ENCODE data around the gene ZWILCH.
"Not testable (repeated sequence)": the region's sequence is repeated elsewhere in the genome, so short reads cannot be mapped to it uniquely, and the experiment has no call there.

Gene ZWILCH

DNA sequence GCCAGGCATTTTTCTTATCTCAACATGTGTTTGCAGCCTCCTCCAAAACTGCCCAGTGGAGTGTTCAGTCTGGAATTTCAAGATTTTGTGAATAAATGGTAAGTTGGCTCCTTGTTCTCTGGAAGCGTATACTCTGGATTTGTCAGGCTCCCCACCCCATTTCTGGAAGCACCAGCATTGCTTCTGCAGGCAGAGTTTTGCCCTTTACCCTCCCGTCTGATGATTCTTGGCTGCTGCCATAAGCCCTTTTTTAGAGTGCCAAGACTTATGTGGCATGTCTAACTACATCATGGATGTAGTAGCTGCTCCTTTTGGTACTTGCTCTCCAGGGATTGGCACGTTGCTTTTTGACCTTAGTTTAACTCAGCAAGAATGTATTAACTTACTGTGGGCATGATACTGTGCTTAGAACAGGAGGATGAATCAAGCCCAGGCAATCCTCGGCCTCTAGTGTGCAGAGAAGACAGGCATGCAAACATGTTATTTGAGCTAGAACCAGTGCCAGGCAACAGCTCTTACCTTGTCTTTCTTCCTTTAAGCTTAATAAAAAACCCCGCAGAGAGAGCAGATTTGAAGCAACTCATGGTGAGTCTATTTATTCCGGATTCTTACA lies 15.8 kb upstream of the ZWILCH start:
- no peak for FAIRE-seq

DNA sequence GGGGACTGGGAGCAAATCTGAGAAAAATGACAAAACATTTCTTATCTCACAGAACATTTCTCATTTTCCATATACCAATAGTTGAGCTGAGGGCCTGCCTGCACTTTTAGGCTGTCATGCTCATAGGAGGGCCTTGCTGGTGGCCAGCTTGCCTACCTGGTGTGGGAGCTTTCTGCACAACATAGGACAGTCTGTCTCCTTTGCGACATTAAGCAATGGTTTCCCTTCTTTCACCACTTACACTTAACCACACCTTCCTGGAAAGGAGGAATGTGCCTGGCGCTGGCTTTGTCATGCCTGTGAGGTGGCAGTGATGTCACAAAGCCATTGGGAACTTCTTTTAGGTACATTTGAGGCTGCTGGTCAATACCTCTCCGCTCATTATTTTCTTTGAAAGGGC lies 13.3 kb upstream of the ZWILCH start:
- FAIRE-seq, result no peak

DNA sequence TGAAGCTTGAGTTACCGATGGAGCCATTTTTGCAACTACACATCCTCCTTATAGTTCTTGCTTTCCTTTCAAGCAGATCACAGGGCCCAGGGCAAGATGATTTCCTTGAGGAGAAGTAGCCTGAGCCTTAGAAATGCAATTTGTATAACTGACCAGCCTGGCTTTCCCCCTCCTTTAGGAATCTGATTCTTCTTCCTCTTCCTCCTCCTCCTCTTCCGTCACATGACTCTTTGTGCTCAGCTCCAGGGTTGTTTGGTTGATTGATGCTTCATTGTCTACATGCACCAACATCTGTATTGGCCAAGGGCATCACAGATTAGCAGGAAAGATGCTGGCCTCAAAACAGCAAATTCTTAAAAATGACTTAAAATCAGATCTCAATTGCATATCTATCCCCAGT lies 10.9 kb upstream of the ZWILCH start:
- no peak for FAIRE-seq

DNA sequence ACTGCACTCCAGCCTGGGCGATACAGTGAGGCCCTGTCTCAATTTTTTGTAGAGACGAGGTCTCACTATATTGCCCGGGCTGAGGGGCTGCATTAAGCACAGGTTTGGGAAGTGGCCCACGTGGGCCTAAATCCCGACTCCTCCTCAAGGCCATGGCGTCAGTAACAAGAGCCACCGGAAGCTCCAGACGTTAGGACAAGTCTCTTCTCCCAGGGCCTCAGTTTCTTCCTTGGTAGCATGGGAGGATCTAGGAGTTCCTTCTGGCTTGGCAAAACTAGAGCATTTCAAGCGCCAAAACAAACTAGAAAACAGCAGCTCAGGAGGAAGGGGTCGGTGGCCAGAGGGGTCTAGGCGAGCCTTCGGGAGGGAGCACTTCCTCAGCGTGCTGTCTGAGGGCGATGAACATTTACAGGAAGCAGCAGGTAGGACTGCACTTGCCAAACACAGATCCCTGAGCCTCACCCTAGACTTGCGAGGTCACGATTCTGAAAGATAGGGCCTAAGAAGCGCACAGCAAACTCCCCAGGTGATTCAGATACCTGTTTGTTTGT lies 8.1 kb upstream of the ZWILCH start:
- no peak for FAIRE-seq

DNA sequence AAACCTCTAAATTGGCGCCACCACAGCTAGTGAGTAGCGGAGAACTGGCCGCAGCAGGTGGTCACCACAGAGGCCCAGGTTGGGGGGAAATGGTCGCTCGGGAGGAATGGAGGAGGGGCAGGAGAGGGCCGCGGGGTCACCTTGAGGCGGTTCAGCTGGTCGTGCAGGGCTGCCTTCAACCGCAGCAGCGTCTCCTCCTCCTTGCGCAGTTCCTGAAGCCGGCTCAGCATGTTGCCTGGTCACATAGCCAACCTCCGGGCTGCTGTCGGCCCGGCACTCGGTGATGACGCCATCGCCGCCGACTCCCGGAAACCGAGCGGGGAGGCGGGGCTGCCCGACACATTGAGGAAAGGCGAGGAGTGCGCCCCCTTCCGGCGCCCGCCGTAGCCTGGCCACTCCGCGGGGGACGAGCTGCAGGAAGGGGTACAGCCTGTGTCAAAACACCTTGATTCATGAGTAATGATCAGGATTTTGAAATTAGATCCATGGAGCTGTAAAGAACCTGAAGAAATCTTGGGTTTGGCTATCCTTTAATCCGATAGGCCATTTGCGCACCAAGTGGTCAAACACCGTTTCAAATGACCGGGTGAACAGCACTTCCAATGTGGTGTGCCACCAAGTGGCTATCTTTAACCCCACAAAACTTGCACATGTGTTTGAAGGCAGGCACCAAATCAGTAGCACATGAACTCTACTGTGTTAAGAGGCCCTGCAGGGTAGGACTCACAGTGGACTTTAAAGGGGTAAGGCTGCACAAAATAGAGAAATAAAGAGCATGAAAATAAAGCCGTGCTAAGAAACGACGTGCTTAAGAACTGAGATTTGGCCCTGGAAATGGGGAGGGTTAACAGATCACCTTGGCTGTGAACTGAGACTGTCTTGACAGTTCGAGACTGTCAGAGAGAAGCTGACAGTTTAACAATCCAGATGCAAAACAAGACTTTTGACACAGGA lies 7.3 kb upstream of the ZWILCH start, which contains the start of gene SNAPC5:
Gene SNAPC5 (minus strand): TSS at position 261 of the 954 bp plus-strand sequence. CDS start 31 bp downstream, at position 230.
- FAIRE-seq, result no peak

DNA sequence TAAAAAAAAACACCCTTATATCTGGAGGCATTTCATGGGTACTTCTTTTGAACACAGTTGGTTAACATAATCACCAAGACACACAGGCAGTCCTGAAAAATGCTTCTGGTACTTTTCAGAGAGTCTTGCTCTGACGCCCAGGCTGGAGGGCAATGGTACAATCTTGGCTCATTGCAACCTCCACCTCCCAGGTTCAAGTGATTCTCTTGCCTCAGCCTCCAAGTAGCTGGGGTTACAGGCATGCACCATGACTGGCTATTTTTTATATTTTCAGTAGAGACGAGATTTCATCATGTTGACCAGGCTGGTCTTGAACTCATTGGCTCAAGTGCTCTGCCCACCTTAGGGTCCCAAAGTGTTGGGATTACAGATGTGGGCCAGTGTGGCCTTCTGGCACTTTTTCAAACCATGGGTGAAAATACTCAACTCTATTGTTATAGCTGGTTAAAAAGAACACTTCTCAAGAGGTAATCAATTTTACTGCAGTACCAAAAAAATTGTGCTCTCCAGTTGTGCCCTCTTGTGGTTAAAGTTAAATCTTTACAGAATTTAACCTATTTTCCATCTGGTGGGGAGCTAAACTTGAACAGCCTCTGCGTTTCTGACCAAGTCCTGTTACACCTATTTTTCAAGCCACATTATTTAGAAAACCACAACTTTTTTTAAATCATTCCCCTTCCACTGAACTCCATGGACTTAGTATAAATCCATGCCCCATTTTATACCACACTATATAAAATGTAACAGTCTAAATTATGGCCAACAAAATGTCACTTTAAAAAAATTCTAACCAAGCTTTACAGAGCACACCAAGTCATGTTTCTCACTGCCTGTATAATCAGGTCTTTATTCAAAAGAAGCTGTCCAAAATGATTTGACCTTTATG lies 6.4 kb upstream of the ZWILCH start:
- FAIRE-seq, result no peak

DNA sequence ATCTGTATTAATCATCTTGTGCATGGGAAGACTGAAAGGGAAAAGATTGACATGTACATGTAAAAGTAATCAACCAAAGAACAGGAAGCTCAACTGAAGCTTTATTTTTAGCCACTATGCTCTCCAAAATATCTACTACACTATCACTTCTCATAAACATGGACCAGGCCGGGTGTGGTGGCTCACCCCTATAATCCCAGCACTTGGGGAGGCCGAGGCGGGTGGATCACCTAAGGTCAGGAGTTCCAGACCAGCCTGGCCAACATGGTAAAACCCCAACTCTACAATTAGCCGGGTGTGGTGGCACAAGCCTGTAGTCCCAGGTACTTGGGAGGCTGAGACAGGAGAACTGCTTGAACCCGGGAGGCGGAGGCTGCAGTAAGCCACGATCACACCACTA lies 4.8 kb upstream of the ZWILCH start:
- not testable (repeated sequence) for FAIRE-seq

DNA sequence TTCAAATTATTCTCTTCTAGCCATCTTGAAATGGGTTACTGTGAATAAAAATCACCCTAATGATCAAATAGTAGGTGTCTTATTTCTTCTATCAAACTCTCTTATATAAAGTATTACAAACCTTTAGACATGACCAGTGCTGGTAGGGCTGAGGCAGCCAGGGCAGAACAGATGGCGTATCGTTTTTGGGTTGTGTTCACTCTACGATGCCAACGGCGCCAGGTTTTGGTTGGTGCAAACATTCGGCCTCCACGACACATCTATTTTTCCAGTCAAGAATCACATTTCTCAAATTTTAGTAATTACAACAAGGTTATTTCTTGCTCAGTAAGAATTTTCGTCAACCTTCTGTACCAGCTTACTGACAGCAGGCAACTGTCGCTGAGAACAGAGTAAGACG lies 2.6 kb upstream of the ZWILCH start:
- FAIRE-seq, result no peak

DNA sequence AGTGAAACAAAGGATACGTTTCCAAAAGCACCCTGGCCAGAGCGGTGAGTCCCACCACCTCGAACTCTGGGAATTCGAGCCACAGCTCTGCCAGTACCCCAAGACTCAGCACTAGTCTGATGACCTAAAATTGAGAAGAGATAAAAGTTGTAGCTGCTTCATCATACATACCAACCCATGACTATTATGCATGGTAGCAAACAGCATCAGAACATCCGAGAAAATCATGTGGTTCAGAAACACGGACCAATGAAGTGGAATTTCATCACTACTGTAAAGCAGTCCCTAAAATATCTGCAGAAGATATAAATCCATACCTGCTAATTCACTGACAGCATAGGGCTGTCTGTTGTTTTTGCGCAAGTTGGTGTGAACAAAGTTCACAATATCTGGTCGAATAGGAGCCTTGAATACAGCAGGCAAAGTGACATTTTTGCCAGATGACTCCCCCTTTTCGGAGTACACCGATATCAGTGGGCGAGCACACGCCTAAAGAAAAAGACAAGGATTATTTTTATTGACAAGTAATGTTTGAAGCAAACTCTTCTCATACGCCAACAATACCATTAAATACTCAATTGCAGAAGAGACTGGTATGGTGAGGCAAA lies 2.0 kb upstream of the ZWILCH start:
- FAIRE-seq, result not testable (repeated sequence)

DNA sequence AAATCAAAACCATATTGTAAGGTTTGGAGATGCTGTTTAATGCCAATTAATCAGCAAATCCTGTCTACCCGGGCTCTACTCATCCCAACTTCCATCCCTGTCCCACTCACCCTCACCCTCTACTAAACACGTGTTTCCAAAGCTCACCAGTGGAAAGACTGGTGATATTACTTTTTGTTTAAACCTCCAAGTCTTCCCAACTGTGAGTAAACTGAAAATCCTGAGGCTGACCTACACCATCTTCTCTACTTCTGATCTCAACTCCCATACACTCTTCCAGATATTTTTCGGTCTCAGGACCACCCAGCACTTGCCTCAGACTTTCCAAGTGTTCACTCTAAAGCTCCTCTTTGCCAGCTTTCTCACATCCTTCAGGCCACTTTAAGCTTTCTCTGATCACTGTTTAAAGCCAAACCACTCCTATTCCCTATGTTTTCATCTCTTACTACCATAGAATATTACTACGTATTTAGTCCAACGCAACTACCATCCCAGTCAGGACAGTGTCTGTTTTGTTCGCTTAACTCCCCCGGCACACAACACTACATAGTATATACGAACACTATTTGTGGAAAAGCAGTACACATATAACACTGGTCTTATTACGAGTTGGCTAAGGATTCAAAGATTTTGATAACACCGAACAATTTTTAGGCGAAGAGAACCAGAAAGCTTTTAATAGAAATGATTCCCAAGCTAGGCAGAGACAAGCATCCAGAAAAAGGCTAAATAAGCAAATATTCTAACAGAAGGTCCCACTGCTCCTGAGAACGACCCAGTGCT lies 1.2 kb upstream of the ZWILCH start:
- no peak for FAIRE-seq

DNA sequence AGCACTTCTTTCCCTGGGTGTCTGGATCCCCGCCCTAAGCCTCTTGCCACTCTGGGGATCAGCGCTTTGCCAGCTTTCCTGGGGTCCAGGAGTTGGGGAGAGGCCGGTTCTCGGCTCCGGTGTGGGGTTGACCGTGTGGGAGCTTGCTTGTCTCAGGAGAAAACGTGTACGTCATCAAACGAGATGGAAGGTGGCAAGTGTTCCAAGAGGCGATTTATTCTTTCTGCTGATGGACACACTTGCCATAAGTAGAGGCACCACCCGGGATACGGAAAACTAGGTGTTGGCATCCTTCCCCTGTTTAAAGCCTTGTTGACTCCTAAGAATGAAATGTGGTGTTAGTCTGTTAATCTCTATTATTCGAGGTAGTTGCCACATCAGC lies 295 bp downstream of the ZWILCH start:
- no peak for FAIRE-seq

DNA sequence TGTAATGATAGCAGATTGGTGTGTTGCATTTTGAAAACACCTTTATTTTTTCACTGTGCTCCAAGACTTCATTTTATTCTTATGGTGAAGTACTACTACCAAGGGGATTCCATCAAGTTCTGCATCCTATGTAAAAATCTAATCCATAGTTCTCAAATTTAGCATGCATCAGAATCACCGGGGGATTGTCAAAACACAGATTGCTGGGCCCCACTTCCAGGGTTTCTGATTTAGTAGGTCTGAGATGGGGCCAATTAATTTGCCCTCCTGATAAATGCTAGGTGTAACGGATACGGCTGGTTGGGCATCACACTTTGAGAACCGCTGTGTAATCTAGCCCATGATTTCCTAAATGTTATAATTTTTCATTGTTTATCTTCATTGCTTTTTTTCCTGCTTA lies 692 bp downstream of the ZWILCH start:
- no peak for FAIRE-seq

DNA sequence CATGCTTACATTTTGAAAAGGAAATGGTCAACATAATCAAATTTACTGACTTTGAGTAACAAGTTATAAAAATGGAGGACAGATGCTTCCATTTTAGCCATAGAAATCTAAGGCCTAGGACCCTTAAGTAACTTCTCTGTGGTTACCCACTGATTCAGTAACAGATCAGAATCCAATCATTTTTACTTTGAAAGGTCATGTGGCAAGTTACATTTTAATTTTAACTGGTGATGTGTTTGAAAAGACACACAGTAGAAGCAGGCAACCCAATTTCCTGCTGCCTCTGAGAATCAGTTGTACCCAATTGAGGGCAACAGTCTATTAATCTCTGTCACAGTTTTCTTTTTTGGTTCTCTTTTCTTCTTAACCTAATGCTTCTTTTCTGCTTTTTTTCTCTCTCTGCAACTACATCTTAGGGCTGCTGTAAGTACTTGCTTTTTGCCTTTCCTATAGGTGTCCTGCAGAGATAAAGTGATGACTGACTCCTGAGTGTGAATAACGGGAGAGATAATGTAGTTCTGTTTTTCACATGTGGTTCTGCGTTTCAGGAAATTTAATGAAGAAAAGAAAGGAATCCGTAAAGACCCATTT lies 3.3 kb downstream of the ZWILCH start:
- no peak for FAIRE-seq

DNA sequence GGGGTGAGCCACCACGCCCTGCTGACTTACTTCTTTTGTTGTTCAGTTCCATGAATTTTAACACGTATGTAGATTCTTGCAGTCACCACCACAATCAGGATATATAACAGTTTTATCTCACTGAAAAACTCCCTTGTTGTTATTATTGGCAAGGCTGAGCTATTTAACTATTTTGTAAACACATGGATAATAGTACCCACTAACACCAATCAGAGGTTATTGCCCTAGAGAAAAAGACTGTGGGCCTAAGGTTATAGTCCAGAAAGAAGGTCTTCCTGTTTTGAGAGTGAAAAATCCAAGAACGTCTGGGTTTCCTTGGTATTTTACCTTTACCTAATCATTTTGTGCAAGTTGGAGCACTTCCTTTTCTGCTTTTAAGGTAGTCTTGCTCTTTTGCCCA lies 9.5 kb downstream of the ZWILCH start:
- no peak for FAIRE-seq

DNA sequence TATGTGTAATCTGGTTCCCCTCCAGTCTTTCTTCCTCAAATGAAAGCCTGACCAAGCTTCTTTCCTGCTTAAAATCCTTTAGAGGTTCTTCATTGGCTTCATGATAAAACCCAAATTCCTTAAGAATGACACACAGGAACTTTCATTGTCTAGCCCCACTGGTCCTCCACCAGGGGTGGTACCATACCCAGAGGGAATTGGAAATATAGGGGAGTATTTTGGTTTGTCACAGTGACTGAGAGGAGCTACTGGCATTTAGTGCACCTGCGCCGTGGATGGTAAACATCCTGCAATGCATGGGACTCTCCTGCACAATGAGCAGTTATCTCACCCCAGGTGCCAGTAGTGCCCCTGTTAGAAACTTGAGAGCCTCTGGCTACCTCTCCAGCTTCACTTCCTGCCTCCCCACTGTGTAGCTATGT lies 10.8 kb downstream of the ZWILCH start:
- FAIRE-seq, result no peak

DNA sequence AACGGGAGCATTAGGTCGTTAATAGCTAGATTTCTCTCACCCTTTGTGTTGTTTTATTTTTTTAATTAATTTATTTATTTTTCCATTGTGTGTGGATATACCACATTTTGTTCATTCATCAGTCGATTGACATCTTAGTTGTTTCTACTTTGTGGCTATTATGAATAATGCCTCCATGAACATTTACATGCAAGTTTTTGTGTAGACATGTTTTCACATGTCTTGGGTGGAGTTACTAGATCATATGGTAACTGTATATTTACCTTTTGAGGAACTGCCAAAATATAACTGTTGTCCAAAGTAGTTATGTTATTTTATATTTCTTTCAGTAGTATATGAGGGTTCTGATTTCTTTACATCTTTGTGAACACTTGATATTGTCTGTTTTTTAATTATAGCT lies 18.8 kb downstream of the ZWILCH start:
- FAIRE-seq, result no peak

DNA sequence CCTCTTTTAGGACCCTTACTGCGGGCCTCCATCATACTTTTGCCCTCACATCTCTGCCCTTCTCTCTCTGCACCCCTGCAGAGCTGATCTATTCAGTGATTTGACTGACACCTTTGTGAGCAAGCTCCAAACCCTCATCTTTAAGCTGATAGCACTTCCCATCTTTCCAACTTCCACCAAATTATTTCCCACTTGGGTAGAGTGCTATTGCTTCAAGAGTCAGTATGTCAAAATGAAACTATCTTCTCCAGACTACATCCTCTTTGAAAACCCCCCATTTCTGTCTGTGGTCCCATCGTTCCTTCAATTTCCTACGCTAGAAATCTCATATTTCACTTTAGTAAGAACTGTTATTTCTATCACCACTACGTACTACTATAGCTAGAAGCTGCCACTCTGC lies 19.7 kb downstream of the ZWILCH start:
- no peak for FAIRE-seq

DNA sequence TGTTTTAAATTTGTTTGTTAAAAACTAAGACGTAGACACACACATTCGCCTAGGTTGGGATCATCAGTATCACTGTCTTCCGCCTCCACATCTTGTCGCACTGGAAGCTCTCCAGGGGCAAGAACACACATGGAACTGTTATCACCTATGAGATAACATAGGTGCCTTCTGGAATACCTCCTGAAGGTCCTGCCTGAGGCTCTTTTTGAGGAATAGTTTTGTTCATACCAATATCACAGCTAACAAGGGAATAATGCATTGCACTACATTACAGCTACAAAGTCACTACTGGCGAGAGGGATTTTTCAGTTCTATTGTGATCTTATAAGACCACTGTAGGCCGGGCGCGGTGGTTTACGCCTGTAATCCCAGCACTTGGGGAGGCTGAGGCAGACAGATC lies 29.9 kb downstream of the ZWILCH start:
- FAIRE-seq, result no peak

DNA sequence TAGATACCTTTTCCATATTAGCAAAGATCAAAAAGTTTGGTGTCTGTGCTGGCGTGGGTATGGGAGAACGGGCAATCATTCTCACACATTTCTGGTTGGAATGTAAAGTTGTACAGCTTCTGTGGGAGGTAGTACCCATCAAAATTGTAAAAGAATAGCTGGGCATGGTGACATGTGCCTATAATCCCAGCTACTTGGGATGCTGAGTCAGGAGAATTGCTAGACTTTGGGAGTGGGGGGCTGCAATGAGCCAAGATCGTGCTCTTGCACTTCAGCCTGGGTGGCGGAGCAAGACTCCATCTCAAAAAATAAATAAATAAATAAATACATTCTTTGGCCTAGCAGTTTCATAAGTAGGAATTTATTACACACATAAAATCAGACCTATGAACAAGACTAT lies 37.8 kb downstream of the ZWILCH start:
- no peak for FAIRE-seq

DNA sequence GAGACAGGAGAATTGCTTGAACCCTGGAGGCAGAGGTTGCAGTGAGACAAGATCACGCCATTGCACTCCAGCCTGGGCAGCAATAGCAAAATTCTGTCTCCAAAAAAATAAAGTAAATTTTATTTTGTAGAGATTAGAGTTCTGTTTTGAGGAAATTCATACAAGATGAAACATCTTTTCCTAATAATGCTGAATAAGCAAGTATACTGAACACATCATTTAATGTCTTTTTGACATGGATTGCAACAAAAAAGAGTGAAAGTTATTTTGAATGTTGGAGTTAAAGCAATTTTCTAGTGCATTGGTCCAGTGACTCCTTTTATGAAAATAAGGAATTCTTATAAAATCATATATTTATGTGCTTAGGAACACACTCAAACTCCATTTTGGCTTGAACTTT lies 40.1 kb downstream of the ZWILCH start:
- no peak for FAIRE-seq

DNA sequence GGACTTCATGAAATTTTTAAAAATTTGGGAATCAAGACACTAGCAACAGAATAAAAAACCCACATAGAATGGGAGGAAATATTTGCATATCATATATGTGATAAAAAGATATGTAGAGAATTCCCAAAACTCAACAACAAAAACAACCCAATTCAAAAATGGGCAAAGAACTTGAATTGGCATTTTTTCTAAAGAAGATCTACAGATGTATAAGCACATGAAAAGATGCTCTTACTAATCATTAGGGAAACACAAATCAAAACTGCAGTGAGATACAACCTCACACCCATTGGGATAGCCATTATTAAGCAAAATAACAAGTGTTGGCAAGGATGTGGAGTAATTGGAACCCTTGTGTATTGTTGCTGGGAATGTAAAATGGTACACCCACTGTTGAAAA lies 50.6 kb downstream of the ZWILCH start:
- FAIRE-seq, result no peak

All from A204.1 (cell line).